ENCODE measurements around the gene ATRX. TPM values are rescaled to one million over a fixed set of nuclear protein-coding genes. Genes with fewer than 3 reads are reported as not detected.
"Not testable (repeated sequence)": the region's sequence is repeated elsewhere in the genome, so short reads cannot be mapped to it uniquely, and the experiment has no call there.

ATRX gene, protein sequence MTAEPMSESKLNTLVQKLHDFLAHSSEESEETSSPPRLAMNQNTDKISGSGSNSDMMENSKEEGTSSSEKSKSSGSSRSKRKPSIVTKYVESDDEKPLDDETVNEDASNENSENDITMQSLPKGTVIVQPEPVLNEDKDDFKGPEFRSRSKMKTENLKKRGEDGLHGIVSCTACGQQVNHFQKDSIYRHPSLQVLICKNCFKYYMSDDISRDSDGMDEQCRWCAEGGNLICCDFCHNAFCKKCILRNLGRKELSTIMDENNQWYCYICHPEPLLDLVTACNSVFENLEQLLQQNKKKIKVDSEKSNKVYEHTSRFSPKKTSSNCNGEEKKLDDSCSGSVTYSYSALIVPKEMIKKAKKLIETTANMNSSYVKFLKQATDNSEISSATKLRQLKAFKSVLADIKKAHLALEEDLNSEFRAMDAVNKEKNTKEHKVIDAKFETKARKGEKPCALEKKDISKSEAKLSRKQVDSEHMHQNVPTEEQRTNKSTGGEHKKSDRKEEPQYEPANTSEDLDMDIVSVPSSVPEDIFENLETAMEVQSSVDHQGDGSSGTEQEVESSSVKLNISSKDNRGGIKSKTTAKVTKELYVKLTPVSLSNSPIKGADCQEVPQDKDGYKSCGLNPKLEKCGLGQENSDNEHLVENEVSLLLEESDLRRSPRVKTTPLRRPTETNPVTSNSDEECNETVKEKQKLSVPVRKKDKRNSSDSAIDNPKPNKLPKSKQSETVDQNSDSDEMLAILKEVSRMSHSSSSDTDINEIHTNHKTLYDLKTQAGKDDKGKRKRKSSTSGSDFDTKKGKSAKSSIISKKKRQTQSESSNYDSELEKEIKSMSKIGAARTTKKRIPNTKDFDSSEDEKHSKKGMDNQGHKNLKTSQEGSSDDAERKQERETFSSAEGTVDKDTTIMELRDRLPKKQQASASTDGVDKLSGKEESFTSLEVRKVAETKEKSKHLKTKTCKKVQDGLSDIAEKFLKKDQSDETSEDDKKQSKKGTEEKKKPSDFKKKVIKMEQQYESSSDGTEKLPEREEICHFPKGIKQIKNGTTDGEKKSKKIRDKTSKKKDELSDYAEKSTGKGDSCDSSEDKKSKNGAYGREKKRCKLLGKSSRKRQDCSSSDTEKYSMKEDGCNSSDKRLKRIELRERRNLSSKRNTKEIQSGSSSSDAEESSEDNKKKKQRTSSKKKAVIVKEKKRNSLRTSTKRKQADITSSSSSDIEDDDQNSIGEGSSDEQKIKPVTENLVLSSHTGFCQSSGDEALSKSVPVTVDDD (N-terminal part only)
- 10 to 100 TPM; 40.9 to 48.3 TPM for total RNA-seq

DNA sequence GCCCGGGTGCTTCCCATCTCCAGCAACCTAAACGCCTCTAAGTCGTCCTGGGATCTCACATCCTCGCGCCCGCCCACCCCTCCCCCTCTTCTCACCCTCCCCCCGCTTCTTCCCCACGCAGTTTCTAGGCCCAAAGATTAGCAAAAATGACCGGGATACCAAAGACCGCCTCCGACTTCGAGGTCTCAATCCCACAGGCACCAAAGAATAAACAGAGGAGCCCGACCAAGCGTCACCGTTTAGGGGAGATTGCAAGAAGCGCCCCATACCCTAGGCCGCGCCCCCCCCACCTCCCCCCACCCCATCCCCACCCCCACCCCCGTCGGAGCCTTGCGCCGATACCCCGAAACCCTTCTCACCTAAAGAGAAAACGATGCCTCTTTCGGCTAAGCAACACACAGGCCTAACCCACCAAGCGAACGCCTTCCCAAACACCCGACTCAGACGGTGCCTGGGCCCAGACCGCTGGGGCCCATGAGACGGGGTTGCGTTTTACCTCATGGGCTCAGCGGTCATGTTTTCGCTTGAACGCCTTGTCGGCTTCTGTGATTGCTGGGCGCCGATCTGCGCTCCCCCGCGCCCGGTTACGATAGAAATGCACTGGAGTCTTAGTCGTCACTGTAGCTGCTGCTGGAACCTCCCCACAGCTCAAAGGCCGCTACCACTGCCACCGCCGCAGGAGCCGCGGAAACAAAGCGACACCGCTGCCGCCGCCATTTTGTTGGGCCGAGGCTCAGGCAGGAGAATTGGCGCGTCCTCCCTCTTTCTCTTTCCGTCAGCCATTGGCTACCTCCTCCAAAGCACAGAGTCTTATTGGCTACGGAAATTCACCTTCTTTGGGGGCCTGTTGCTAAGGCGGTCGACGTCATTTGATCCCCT, at the start of gene ATRX:
ATRX (minus strand) TSS at position 731 of the 879 bp plus-strand sequence; CDS start at position 516, 215 bp downstream.
- H3K27ac ChIP-seq: peak within 1 kb of the TSS; percentile 86 to 90
- peak within 1 kb of the TSS; percentile 61 to 63 for H3K4me3 ChIP-seq
- TF ChIP-seq CTCF (IDR thresholded peaks at IDR 0.05): no peak
- peak; percentile 63 for DNase-seq (ENCODE audit: low spot score)
- H3K4me1 ChIP-seq: no peaks in the 10 kb centered on the region
- no peaks in the 10 kb centered on the region for H3K9me3 ChIP-seq
- H3K36me3 ChIP-seq: no peaks in the 10 kb centered on the region
- no peaks in the 10 kb centered on the region for H3K27me3 ChIP-seq

DNA sequence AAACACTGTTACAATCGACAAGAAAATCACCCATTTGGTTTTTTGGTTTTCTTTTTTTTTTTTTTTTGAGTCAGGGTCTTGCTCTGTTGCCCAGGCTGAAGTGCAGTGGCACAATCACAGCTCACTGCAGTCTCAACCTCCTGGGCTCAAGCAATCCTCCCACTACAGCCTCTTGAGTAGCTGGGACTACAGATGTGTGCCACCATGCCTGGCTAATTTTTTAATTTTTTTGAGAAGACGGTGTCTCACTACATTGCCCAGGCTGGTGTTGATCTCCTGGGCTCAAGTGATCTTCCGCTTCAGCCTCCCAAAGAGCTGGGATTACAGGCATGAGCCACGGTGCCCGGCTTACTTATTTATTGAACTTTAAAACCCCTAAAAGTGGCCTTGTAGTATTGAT, 45.5 kb upstream of the ATRX start:
- H3K27me3 ChIP-seq; H3K4me3 ChIP-seq; H3K36me3 ChIP-seq; H3K4me1 ChIP-seq; H3K9me3 ChIP-seq; DNase-seq (ENCODE audit: low spot score); H3K27ac ChIP-seq: not testable (repeated sequence)

DNA sequence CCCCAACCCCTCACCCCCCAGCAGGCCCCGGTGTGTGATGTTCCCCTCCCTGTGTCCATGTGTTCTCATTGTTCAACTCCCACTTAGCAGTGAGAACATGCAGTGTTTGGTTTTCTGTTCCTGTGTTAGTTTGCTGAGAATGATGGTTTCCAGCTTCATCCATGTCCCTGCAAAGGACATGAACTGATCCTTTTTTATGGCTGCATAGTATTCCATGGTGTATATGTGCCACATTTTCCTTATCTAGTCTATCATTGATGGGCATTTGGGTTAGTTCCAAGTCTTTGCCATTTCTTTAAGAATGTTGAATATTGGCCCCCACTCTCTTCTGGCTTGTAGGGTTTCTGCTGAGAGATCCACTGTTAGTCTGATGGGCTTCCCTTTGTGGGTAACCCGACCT, 36.0 kb upstream of the ATRX start:
- H3K4me1 ChIP-seq; DNase-seq (ENCODE audit: low spot score); H3K27ac ChIP-seq; H3K4me3 ChIP-seq; H3K27me3 ChIP-seq; H3K36me3 ChIP-seq; H3K9me3 ChIP-seq: not testable (repeated sequence)

DNA sequence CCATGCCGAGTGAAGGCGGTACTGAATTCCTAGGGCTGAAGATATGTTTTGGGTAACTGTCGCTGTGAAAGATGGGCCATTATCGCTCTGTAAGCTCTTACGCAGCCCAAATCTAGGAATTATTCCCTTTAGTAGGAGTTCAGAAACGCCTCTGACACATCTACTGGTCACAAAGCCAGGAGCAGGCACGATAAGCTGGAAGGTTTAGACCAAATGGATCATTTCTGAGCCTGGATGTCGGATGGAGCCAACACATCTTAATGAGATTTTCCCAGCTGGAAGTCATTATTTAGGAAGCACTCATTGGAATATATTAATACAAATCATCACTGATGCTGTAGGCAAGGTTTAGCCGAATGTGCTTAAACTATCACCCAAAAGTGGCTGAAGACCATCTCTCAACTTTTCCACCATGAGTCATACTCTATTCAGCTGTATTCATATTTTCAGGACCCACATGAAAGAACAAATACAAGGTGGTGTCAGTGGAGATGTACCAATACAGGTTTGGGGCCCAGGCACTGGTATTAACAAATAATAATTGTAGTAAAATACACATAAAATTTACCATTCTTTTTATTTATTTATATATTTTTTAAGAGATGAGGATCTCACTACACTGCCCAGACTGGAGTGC, 34.2 kb upstream of the ATRX start:
- Histone ChIP-seq H3K36me3 (no peaks in the 10 kb centered on the region), H3K4me3 (no peak overlapping the region), H3K27ac (no peak overlapping the region), H3K27me3 (no peaks in the 10 kb centered on the region), H3K9me3 (no peaks in the 10 kb centered on the region), H3K4me1 (no peaks in the 10 kb centered on the region)
- no peak for TF ChIP-seq CTCF (IDR thresholded peaks at IDR 0.05)
- no peak for DNase-seq (ENCODE audit: low spot score)

DNA sequence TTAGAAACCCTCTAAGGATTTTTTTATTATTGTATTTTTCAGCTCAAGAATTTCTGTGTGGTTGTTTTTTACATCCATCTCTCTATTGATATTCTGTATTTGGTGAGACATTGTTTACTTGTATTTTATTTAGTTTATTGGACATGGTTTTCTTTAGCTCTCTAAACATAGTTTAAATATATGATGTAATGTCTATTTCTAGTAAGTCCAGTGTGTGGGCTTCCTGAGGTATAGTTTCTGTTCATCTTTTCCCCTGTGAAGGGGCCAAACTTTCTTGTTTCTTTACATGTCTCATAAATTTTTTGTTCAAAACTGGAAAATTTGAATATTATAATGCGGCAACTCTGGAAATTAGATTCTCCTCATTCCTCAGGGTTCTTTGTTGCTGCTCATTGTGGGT, 28.2 kb upstream of the ATRX start:
- Histone ChIP-seq H3K9me3 (peaks cover 0 to 5% of the 10 kb centered on the region in 2 donors), H3K36me3 (no peaks in the 10 kb centered on the region), H3K4me3 (no peak overlapping the region), H3K27ac (no peak overlapping the region), H3K27me3 (no peaks in the 10 kb centered on the region), H3K4me1 (no peaks in the 10 kb centered on the region)
- TF ChIP-seq CTCF (IDR thresholded peaks at IDR 0.05): no peak
- no peak for DNase-seq (ENCODE audit: low spot score)

Measured in right atrium auricular region (tissue), 2 donors.